GM19035 (cell line): ENCODE measurements around the gene ZFR2.

ENCODE experiments used
- ATAC-seq: cut with Tn5 transposase; IDR thresholded peaks from one replicate; pipeline ENCODE4 v1.9.1; 2021; ENCODE audit not compliant: unreplicated experiment

ZFR2 gene

GRCh38 chr19:3837922-3838321 is 30.9 kb downstream of the ZFR2 start:
- no peak for ATAC-seq

GRCh38 chr19:3837332-3837731 is 31.5 kb downstream of the ZFR2 start:
- ATAC-seq: no peak

- no peak for ATAC-seq
These were observed 32.0 kb downstream of the ZFR2 start for GRCh38 chr19:3836887-3837286.

GRCh38 chr19:3835055-3835435 is 33.8 kb downstream of the ZFR2 start:
- ATAC-seq: no peak

- ATAC-seq: no peak
These were observed 34.3 kb downstream of the ZFR2 start for GRCh38 chr19:3834349-3835054.

GRCh38 chr19:3833578-3834348 is 35.1 kb downstream of the ZFR2 start:
- ATAC-seq: no peak

GRCh38 chr19:3832001-3832400 is 36.8 kb downstream of the ZFR2 start:
- no peak for ATAC-seq

GRCh38 chr19:3831601-3832000 is 37.2 kb downstream of the ZFR2 start:
- no peak for ATAC-seq

GRCh38 chr19:3830621-3831589 is 37.9 kb downstream of the ZFR2 start:
- no peak for ATAC-seq

- ATAC-seq: no peak
These were observed 41.5 kb downstream of the ZFR2 start for GRCh38 chr19:3827306-3827705.

GRCh38 chr19:3826163-3826562 is 42.7 kb downstream of the ZFR2 start:
- ATAC-seq: no peak

- no peak for ATAC-seq
These were observed 43.4 kb downstream of the ZFR2 start for GRCh38 chr19:3825286-3825956.

- no peak for ATAC-seq
These were observed 45.5 kb downstream of the ZFR2 start for GRCh38 chr19:3823350-3823713.

- no peak for ATAC-seq
These were observed 46.0 kb downstream of the ZFR2 start for GRCh38 chr19:3822683-3823349.

- no peak for ATAC-seq
These were observed 46.9 kb downstream of the ZFR2 start for GRCh38 chr19:3821857-3822364.

- no peak for ATAC-seq
These were observed 47.7 kb downstream of the ZFR2 start for GRCh38 chr19:3821156-3821555.

GRCh38 chr19:3819989-3820388 is 48.8 kb downstream of the ZFR2 start:
- ATAC-seq: no peak

GRCh38 chr19:3818918-3819317 is 49.9 kb downstream of the ZFR2 start:
- ATAC-seq: no peak

- no peak for ATAC-seq
These were observed 50.4 kb downstream of the ZFR2 start for GRCh38 chr19:3818466-3818865.

GRCh38 chr19:3817761-3818160 is 51.1 kb downstream of the ZFR2 start:
- ATAC-seq: no peak
